ENCODE data around the gene TMEM247.

The TMEM247 gene

DNA sequence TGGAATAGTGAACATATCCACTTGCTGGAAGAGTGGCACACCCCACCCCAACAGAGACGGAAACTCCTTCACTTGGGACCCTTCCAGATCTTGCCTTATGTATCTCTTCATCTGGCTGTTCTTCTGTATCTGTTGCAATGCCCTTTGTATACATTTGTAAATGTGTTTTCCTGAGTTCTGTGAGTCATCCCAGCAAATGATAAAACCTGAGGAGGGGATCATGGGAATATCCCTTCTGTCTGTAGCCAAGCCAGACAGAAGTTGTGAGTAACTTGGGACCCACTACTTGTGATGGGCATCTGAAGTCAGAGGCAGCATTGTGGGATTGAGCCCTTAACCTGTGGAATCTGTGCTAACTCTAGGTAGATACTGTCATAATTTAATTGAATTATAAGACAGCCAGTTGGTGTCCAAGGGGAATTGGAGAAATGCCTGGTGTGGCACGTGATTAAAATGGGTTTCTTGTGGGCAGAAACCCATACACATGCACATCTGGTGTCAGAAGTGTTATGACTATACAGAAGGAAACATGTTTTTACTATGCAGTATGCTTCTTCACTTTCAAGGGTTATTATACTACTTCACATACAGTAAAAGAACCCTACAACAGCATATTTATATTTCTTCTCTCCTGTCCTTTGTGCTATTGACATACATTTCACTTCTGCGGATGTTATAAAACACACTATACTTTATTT lies 32.3 kb upstream of the TMEM247 start:
- Histone ChIP-seq H3K4me1 (ENCODE audit: control insufficient read depth, low read length) (no peaks in the 10 kb centered on the region), H3K36me3 (ENCODE audit: control insufficient read depth, low read length) (no peaks in the 10 kb centered on the region), H4K20me1 (ENCODE audit: control insufficient read depth, insufficient read depth, low read depth, low read length) (no peaks in the 10 kb centered on the region), H3K27ac (ENCODE audit: low read depth, low read length) (no peak overlapping the region), H3K9me3 (ENCODE audit: control insufficient read depth, insufficient read depth, low read length) (no peaks in the 10 kb centered on the region), H3K9me2 (replicated peaks; ENCODE audit: control insufficient read depth, low read length) (no peaks in the 10 kb centered on the region), H3K4me3 (ENCODE audit: low read length) (no peak overlapping the region), H3K4me2 (ENCODE audit: low read length) (no peak overlapping the region), H3K27me3 (ENCODE audit: control insufficient read depth, low read length) (peaks cover 13% of the 10 kb centered on the region), H3F3A (ENCODE audit: control insufficient read depth, insufficient read depth) (no peaks in the 10 kb centered on the region), H3K79me2 (ENCODE audit: control insufficient read depth, low read length) (no peaks in the 10 kb centered on the region)
- TF ChIP-seq EZH2phosphoT487 (IDR thresholded peaks at IDR 0.05; ENCODE audit: borderline replicate concordance, low read length), result no peak
- TF ChIP-seq, protein P1, sequence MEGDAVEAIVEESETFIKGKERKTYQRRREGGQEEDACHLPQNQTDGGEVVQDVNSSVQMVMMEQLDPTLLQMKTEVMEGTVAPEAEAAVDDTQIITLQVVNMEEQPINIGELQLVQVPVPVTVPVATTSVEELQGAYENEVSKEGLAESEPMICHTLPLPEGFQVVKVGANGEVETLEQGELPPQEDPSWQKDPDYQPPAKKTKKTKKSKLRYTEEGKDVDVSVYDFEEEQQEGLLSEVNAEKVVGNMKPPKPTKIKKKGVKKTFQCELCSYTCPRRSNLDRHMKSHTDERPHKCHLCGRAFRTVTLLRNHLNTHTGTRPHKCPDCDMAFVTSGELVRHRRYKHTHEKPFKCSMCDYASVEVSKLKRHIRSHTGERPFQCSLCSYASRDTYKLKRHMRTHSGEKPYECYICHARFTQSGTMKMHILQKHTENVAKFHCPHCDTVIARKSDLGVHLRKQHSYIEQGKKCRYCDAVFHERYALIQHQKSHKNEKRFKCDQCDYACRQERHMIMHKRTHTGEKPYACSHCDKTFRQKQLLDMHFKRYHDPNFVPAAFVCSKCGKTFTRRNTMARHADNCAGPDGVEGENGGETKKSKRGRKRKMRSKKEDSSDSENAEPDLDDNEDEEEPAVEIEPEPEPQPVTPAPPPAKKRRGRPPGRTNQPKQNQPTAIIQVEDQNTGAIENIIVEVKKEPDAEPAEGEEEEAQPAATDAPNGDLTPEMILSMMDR (IDR thresholded peaks at IDR 0.05; ENCODE audit: low read depth, low read length, poor library complexity, severe bottlenecking), result no peak

DNA sequence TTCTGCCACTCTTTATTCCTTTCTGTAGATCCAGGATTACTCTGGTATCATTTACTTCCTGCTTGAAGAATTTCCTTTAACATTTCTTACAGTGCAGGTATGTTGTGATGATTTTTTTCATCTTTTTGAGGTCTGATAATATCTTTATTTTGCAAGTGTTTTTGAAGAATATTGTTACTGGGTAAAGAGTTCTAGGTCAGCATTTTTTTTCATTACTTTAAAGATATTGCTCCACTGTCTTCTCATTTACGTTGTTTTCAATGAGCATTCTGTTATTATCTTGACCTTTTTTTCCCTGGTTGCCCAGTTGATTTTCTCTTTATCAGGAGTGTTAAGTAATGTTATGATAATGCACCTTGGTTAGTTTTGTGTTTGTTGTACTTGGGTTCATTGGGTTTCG lies 31.7 kb upstream of the TMEM247 start:
- TF ChIP-seq EZH2phosphoT487 (IDR thresholded peaks at IDR 0.05; ENCODE audit: borderline replicate concordance, low read length), result no peak
- TF ChIP-seq, protein P1 (IDR thresholded peaks at IDR 0.05; ENCODE audit: low read depth, low read length, poor library complexity, severe bottlenecking), result no peak
- no peak overlapping the region for H3K4me2 ChIP-seq (ENCODE audit: low read length)
- no peaks in the 10 kb centered on the region for H3K79me2 ChIP-seq (ENCODE audit: control insufficient read depth, low read length)

DNA sequence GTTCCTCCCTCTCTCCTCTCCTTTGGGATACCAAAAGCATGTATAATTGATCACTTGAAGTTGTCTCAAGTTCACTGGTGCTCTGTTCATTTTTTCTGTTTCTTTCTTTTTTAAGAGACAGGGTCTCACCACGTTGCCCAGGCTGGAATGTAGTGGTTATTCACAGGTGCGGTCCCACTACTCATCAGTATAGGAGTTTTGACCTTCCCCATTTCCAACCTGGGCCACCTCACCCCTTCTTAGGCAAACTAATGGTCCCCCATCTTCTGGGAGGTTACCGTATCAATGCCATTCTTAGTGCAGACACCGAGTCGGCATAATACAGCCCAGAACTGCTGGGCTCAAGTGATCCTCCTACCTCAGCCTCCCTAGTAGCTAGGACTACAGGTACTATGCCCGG lies 31.3 kb upstream of the TMEM247 start:
- H3K9me2 ChIP-seq (replicated peaks; ENCODE audit: control insufficient read depth, low read length), result no peaks in the 10 kb centered on the region
- H3K9me3 ChIP-seq (ENCODE audit: control insufficient read depth, insufficient read depth, low read length), result no peaks in the 10 kb centered on the region
- no peaks in the 10 kb centered on the region for H3K4me1 ChIP-seq (ENCODE audit: control insufficient read depth, low read length)
- H3K4me2 ChIP-seq (ENCODE audit: low read length), result no peak overlapping the region
- H3K36me3 ChIP-seq (ENCODE audit: control insufficient read depth, low read length), result no peaks in the 10 kb centered on the region
- H4K20me1 ChIP-seq (ENCODE audit: control insufficient read depth, insufficient read depth, low read depth, low read length), result no peaks in the 10 kb centered on the region
- peaks cover 13% of the 10 kb centered on the region for H3K27me3 ChIP-seq (ENCODE audit: control insufficient read depth, low read length)
- no peaks in the 10 kb centered on the region for H3F3A ChIP-seq (ENCODE audit: control insufficient read depth, insufficient read depth)
- H3K4me3 ChIP-seq (ENCODE audit: low read length), result no peak overlapping the region
- H3K79me2 ChIP-seq (ENCODE audit: control insufficient read depth, low read length), result no peaks in the 10 kb centered on the region
- TF ChIP-seq, protein P1 (IDR thresholded peaks at IDR 0.05; ENCODE audit: low read depth, low read length, poor library complexity, severe bottlenecking), result no peak
- no peak overlapping the region for H3K27ac ChIP-seq (ENCODE audit: low read depth, low read length)

More for the DNA sequence above, 31.7 kb upstream of the TMEM247 start:
- Histone ChIP-seq H3K4me3 (ENCODE audit: low read length) (no peak overlapping the region), H3F3A (ENCODE audit: control insufficient read depth, insufficient read depth) (no peaks in the 10 kb centered on the region), H3K4me1 (ENCODE audit: control insufficient read depth, low read length) (no peaks in the 10 kb centered on the region), H3K27me3 (ENCODE audit: control insufficient read depth, low read length) (peaks cover 13% of the 10 kb centered on the region), H3K36me3 (ENCODE audit: control insufficient read depth, low read length) (no peaks in the 10 kb centered on the region), H3K27ac (ENCODE audit: low read depth, low read length) (no peak overlapping the region), H4K20me1 (ENCODE audit: control insufficient read depth, insufficient read depth, low read depth, low read length) (no peaks in the 10 kb centered on the region), H3K9me2 (replicated peaks; ENCODE audit: control insufficient read depth, low read length) (no peaks in the 10 kb centered on the region), H3K9me3 (ENCODE audit: control insufficient read depth, insufficient read depth, low read length) (no peaks in the 10 kb centered on the region)

All from DOHH2 (cell line).